T-helper 2 cell (primary cell): ENCODE measurements around the gene ZMAT5.
A peak's percentile ranks its signal among the peaks of the same experiment; 100 is the strongest.
"Not testable (repeated sequence)": the region's sequence is repeated elsewhere in the genome, so short reads cannot be mapped to it uniquely, and the experiment has no call there.

Experiments used
- DNase-seq, 5 experiments: peaks; one replicate each; pipeline versions ENCODE4 v3.0.0 to v3.0.0-alpha.2; 2012 to 2022

ZMAT5 gene

DNA sequence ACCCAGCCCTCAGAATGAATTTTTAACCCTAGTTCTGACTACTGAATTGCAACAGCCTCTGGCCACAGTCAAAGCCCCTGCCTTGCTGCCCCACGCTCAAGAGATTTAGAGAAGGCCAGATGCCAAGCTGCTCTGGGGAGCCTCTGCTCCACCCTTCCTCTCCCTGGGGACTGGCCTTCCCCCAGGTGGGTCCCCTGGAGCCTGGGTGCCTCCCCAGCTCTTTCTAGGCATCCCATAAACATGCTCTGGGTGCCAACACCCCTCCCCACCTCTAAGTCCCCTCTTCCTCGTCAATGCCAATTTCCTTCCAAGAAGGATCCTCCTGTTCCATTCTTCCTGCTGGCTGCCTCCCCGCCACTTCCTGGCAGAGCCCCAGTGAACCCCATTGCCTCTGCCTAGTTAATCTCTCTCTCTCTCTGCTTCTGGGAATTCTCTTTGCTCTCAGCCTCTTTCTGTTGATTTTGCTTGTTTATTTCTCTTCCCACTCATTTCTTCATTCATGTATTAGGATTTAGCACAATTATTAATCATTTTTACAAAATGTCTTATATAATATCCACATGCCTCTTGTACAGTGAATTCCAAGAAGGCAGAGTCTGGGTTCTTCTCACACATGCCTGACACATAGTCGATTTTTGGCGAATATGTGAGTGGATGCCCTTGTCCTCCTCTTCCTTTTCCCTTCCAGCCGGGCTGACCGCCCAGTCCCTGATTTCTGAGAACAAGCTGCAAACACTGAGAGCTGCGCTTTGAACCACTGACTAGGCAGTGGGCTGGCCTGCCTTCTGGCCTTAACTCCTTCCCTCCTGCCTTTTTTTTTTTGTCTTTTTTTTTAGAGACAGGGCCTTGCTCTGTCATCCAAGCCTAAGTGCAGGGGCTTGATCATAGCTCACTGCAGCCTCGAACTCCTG, 17.9 kb upstream of the ZMAT5 start:
- DNase-seq: no peak

GRCh38 chr22:29782061-29782845, 15.4 kb upstream of the ZMAT5 start:
- no peak for DNase-seq

- no peak for DNase-seq
These were observed 14.2 kb upstream of the ZMAT5 start for GRCh38 chr22:29780748-29781676.

DNA sequence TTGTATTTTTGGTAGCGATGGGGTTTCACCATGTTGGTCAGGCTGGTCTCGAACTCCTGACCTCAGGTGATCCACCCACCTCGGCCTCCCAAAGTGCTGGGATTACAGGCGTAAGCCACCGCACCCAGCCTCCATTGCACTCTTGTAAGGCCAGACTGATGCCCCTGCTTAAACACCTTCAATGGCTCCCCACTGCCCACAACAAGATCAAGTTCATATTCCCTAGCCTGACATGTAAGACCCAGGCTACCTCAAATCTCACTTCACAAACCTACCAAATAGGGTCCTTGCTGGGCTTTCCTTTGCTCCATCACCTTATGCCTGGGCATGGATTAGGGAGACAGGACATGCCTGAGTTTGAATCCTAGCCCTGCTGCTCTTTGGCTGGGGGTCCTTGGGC, 13.4 kb upstream of the ZMAT5 start:
- DNase-seq: no peak

DNA sequence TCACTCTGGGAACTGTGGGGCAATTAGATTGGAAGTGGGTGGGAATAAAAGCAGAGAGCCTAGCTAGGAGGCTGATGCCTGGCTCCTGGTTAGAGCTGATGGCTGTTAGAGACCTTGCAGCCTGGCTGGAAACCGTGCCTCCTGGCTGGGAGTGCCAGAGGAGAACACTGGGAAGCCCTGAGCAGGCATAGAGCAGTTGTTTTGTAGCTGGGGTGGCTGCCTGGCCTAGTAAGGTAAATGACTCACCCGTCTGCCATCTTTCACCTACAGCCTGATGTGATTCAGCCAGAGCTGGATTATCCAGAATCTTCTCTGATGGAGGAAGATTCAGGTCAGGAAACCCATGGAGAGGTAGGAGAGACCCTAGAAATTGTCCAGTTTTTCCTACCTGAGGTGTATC, 6.4 kb upstream of the ZMAT5 start:
- no peak for DNase-seq

DNA sequence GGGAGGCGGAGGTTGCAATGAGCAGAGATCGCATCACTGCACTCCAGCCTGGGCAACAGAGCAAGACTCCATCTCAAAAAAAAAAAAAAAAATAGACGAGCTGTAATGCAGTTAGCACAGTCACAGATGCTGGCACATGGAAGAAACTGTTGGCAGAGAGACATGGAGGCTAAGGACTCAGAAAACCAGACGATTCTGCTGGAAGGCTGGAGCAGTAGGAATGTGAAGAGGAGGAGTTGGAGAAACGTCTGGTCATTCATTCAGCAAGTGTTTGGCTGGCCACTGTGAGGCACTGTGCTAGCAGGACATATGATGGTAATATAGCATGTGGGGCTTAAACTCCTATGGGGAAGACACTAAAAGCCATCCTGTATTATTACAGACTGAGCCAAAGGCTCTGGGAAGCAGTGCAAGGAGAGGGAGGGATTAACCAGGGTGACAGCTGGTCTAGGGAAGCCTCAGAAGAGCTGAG, 5.4 kb upstream of the ZMAT5 start:
- DNase-seq: no peak

DNA sequence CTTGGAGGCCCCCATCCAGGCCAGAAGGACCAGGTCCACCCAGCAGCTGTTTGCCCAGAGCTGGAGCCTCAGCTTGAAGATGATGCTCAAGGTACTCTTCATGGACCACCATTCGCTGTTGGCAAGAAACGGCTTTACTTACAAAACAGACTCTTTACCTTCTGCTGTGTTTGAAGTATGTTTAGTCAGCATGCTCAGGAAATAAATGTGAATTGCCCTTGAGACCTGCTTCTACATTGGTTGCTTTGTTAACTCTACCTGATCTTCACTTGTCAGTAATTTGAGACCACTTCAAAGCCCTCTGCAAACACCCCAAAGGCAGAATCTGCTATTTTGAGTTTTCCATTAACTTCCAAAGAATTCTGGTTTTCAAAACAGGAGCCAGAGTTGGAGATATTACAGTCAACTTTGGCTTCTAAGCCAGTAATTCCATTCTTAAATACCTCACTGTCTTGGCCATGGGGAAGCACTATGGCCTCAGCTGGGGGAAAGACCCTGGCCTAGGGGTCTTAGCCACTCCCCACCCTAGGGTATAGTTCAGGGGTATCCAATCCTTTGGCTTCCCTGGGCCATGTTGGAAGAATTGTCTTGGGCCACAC, 3.0 kb upstream of the ZMAT5 start:
- DNase-seq: no peak

GRCh38 chr22:29768052-29768693, 1.4 kb upstream of the ZMAT5 start:
- DNase-seq: no peak

GRCh38 chr22:29767171-29768051, 604 bp upstream of the ZMAT5 start, which contains the start of gene UQCR10:
Gene UQCR10, plus strand, starts transcription at chr22:29767369. Its CDS starts 30 bp downstream, at chr22:29767399.
- peak; percentile 88 to 94 (median 89) for DNase-seq

DNA sequence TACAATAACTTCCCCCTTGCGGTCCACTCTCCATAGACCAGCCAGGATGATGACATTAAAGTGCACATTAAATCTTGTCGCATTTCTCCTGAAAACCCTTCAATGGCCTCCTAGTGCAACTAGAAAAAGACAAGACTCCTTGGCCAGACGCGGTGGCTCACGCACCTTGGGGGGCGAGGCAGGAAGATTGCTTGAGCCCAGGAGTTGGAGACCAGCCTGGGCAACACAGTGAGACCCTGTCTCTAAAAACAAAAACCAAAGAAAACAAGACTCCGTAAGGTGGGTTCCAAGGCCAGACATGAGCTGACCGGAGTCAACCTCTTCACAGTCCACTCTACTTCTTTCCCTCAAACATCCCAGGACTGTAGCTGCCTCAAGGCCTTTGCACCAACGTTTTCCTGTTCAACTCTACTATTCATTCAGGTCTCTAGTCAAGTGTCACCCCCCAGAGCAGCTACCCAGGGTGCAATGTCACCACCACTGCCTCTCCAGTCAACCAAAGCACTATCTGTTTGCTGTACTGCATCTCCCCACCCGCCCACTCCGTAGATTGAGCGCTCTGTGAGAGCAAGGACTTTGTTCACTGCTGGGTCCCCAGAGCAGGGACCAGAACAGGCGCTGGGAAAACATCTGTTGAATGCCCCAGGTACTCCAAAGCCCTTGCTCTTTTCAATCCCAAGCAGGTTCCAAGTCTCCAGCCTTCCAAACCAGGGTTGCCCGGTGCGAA, 739 bp downstream of the ZMAT5 start:
- DNase-seq: peak in 2 of 5 experiments; percentile 5 to 48

- DNase-seq: no peak
These were observed 4.5 kb downstream of the ZMAT5 start for GRCh38 chr22:29762263-29762662.

- no peak for DNase-seq
These were observed 7.8 kb downstream of the ZMAT5 start for GRCh38 chr22:29758959-29759358.

DNA sequence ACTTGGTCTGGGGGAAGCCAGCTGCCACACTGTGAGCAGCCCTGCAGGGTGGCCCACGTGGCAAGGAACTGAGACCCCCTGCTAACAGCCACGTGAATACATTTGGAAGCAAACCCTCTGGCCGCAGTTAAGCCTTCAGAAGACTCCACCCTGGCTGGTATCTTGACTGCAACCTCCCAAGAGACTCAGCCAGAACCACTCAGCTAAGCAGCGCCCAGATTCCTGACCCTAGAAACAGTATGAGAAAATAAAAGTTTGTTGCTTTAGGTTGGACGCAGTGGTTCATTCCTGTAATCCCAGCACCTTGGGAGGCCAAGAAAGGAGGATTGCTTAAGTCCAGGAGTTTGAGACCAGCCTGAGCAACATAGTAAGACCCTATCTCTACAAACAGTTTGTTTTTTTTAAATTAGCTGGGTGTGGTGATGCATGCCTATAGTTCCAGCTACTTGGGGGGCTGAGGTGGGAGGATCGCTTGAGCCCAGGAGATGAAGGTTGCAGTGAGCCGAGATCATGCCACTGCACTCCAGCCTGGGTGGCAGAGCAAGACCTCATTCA, 8.7 kb downstream of the ZMAT5 start:
- DNase-seq: no peak

- no peak for DNase-seq
These were observed 9.7 kb downstream of the ZMAT5 start for GRCh38 chr22:29757096-29757495.

DNA sequence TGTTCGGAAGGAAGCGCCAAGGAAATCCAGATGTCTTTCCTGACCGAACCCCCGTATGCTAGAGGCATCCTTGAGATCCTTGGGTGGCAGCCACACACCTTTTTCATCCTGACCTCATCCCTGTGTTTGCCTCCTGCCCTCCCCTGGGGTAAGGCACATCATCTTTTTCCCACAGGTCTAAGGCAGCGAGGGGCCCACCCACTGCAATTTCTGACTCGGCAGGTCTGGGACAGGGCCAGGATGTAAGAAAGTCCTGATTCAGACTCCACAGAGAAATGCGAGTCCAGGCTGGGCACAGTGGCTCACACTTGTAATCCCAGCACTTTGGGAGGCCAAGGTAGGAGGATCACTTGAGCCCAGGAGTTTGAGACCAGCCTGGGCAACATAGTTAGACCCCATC, 10.5 kb downstream of the ZMAT5 start:
- no peak for DNase-seq

GRCh38 chr22:29755889-29756288, 10.9 kb downstream of the ZMAT5 start:
- DNase-seq: no peak

DNA sequence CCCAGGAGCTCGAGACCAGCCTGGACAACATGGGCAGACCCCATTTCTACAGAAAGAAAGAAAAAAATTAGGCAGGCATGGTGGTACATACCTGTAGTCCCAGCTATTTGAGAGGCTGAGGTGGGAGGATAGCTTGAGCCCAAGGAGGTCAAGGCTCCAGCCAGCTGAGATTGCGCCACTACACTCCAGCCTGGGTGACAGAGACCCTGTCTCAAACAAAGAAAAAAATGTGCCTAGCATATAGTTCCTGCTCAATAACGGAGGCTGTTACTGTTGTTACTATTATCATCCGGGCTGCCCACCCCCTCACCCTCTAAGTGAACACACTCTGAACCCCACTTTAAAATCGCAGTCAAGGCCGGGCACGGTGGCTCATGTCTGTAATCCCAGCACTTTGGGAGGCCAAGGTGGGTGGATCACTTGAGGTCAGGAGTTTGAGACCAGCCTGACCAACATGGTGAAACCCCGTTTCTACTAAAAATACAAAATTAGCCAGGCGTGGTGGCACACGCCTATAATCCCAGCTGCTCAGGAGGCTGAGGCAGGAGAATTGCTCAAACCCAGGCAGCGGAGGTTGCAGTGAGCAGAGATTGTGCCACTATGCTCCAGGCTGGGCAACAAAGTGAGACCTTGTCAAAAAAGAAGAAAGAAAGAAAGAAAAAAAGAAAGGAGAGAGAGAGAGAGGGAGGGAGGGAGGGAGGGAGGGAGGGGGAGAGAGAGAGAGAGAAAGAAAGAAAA, 12.0 kb downstream of the ZMAT5 start:
- not testable (repeated sequence) for DNase-seq

GRCh38 chr22:29753808-29754657, 12.8 kb downstream of the ZMAT5 start:
- no peak for DNase-seq
